H1 (cell line): ENCODE measurements around the gene MTMR1. TPM values are rescaled to one million over a fixed set of nuclear protein-coding genes. Genes with fewer than 3 reads are reported as not detected.

Experiments
- MAFK ChIP-seq: IDR thresholded peaks from 2 replicates; pipeline ENCODE4 v1.6.1; 2012; ENCODE audit warnings: low read depth, mild to moderate bottlenecking, improper control_type of control experiment, low read length
- NANOG ChIP-seq: IDR thresholded peaks from 2 replicates; pipeline ENCODE4 v1.6.1; 2011; ENCODE audit warnings: low read length, low read depth, mild to moderate bottlenecking, inconsistent platforms; ENCODE audit not compliant: insufficient read depth, poor library complexity, severe bottlenecking
- polyA plus RNA-seq, 7 experiments: library from polyadenylated mRNA; depleted of rRNA in 3 of 7; stranded (reverse) in 5 of 7; unstranded in 2 of 7; fragments of >200 nt in 5 of 7; fragments of 200-250 nt in 2 of 7; gene quantifications; 1 replicate in 5 of 7; 2 replicates in 1 of 7; 4 replicates in 1 of 7; pipeline versions ENCODE4 v1.2.1 to v1.2.3, GENCODE V29; 2011 to 2013; ENCODE audit warnings: missing spikeins in 2 of 7, mixed read lengths in 2 of 7
- total RNA-seq: library from RNA; stranded (reverse); fragmentation: NEBNext Ultra II Directional; extraction: Animal tissue kit (Norgen Biotek cat#: 25700); gene quantifications from 2 replicates; pipeline ENCODE4 v1.2.1, GENCODE V29; 2021

The MTMR1 gene
- total and polyA plus RNA-seq, 2 of the 8 experiments (the other 6 are each of a cell fraction or from before 2014, with no cell fraction given) = 15.1 to 23.8 TPM

DNA sequence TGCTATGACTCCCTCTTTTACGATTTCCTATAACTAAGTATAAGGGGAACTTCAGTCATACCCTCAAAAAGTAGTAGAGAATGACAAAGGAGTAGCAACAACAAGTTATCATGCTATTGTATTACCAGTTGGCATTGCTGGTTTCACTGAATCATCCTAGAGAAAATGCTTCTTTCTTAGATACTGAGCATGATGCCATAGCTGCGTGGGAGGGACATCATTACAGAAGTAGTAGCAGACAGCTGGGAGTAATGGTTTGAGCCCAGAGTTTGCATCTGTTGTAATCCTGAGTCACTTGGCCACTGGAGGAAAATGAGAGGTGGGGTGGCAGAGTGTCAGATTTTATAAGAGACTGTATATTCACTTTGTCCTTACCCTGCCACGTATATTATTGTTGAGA, 38.6 kb downstream of the MTMR1 start (continued):
- TF ChIP-seq MAFK = no peak
- no peak for TF ChIP-seq NANOG
